Mesenteric fat pad (tissue), 1 donor: Measurements from ENCODE around the gene ERCC4. TPM values are rescaled to one million over a fixed set of nuclear protein-coding genes. Genes with fewer than 3 reads are reported as not detected.
A peak's percentile ranks its signal among the peaks of the same experiment; 100 is the strongest.

Experiments used
- DNase-seq: peaks from one replicate; pipeline ENCODE4 v3.0.0-alpha.2; 2020; ENCODE audit warnings: low spot score
- total RNA-seq: library from RNA; stranded (reverse); fragmentation: NEBNext Ultra II Directional; extraction: Animal tissue kit (Norgen Biotek cat#: 25700); gene quantifications from one replicate; pipeline ENCODE4 v1.2.1, GENCODE V29; 2021
- donor health status: DM: yes; HTN: yes; CAD: no.

ERCC4 gene
- total RNA-seq, 1 donor from 2014 or later, result 12.2 TPM

DNA sequence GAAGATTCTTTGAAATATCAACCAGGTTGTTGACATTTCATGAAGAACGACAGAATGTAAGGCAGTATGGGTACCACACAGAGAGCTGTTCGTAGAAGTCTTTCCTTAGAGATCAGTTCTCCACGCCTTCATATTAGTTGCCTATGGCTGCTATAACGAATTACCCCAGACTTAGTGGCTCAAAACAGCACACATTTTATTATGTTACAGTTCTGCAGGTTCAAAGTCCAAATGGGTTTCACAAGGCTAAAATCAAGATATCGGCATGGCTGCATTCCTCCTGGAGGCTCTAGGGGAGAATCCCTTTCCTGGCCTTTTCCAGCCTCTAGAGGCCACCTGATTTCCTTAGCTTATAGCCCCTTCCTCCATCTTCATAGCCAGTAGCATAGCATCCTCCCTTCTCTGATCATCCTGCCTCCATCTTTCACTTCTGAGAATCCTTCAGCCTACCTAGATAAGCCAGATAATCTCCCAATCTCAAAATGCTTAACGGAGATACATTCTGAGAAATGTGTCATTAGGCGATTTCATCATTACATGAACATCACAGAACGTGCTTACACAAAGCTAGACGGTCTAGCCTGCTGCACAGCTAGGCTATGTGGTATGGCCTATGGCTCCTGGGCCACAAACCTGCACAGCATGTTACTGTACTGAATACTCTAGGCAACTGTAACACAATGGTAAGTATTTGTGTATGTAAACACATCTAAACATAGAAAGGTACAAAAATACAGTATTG is 26.0 kb downstream of the ERCC4 start:
- no peak for DNase-seq

DNA sequence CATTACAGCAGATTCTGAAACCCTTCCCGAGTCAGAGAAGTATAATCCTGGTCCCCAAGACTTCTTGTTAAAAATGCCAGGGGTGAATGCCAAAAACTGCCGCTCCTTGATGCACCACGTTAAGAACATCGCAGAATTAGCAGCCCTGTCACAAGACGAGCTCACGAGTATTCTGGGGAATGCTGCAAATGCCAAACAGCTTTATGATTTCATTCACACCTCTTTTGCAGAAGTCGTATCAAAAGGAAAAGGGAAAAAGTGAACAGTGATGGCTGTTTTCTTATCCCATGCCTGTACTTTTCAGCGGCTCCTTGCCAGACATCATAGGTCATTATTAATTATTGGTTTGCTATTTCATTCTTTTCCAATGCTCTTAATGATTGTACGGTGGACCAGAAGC is 28.1 kb downstream of the ERCC4 start:
- no peak for DNase-seq

DNA sequence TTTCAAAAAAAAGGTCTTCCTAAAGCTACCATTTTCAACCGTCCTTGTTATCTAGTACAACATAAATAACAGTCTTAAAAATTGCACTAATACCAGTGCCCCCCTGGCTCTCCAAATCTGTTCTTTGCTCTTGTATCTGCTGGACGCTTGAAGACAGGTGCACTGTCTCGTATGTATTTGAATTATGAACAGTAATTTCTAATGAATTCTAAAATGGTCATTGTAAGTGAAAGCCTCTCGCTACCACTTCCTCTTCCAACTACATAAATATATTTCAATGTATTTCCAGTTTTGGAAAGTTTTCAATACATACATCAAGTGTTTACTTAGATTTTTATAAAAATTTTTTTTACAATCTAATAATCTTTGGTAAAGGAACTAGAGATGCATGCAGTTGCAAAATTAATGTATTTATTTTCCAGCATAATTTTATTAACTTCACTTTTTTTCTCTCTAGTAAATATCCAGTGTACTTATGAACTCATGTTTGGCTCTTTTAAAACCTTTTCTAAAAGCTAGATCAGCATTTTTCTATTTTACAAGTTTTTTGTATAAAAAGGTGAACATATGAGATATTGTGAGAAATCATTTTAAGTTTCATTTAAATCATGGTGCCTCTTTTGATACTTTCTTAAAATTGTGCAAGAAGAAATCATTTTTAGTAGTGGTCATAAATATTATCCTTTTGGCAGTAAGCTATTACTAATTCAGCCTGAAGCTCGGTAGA is 31.0 kb downstream of the ERCC4 start:
- no peak for DNase-seq

DNA sequence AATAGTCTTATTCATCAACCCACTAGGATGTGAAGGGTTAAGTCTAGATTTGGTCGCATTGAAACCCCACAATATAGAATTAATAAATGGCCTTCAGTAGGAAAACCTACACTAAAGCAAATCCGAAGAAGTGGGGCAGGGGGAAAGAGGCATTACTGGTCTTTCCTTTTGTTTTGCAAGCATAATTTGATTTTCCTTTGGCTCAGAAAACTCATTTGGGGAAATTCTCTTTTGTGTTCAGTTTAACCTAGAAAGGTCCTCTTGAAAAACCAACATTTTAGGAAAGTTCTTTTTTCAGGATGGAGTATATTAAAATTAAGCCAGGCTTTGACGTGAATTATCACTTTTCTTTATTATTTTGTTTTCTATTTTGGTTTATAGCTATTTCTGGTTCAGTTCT is 31.7 kb downstream of the ERCC4 start:
- no peak for DNase-seq

DNA sequence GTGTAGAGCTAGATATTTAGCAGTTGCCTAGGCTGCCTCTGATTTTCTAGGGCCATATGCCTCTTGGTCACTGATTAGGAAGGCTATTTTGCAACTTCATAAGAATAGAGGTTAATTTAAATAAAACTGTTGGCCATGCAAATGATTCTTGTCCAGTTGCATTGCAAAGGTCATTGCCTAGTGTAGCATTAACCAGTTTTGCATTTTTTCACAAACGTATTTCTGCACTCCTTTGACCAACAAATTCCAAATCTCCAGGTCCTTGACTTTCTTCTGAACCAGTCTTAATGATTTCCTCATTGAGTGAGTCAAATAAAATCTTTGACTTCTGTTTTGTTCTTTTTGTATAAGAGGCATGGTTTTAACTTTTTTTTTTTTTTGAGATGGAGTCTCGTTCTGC is 33.5 kb downstream of the ERCC4 start:
- no peak for DNase-seq

DNA sequence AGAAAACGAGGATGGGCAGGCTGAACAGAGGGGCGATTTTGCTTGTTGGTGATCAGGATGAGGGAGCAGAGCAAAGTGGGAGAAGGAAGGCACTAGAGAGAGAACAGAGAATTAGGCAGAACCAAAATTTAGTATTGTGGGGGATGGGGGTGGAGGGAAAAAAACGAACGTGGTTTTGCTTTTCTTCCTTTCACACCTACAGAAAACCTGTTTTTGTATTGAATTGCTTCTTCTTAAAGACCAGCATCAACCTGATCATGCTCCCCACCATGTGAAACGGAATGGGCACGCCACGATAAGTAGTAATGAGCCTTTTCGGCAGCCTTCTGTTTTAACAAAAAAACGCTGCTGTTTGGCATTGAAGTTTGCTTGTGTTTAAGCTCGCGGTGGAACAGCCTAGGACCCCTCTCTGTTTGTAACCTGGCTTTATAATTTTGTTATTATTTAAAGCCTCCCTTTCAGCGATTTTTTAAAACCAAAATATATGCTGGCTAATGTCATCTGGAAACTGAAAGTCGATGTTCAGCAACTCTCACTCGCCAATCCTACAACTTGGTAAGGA is 36.8 kb downstream of the ERCC4 start:
- no peak for DNase-seq

DNA sequence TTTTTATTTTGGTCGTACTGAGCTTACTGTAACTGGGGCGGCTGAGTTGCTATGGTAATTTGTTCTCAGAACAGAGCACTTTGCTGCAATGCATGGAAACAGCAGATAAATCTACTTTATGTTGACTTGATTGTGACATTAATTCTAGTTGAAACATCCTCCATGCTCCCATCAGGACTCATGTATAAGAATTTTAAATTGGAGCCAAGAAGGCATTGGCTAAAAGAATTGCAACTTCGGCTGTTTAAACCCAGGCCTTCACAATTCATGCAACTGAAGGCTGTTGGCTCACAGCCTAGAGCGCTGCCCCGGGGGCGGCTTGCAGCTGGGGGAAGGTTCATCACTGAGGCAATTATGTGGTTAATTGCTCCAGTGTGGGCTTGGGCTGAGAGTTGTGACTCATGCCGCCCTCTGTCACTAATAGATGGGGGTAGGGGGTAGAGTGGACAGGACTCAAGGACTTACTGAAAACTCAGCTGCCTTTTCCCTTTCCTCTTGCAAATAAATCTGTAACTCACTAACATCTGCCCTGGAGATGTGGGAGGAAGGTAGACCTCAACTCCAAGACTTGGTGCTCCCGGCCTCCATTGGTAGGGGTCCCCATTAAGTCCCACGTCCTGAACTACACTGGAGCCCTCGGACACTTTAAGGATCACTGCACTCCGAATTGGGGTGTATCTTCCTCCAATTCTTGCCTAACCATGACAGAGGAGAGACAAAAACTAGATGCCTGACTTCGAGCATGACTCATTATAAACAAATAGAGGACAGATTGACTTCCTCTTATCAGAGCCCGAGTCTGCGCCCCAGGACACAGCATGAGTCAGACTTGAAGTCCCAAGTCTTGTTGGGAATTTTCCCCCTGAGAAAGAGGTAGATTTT is 37.5 kb downstream of the ERCC4 start:
- no peak for DNase-seq

DNA sequence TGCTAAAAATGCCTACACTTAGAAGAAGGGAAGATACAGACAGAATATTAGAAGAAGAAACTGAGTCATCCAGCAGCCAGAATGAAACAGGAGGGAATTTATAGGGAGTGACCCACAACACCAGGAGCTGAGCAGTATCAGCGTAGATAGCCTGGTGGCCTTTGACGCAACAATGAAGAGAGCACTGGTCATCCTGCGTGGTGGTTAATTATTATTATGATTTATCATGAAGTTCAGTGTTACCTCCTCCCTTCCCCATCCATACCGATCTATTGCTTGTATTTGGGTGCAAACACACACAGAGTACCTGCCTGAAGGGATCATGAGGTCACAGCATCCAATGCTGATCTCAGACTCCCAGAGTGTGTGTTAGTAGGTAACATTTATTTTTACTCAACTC is 38.5 kb downstream of the ERCC4 start:
- no peak for DNase-seq

DNA sequence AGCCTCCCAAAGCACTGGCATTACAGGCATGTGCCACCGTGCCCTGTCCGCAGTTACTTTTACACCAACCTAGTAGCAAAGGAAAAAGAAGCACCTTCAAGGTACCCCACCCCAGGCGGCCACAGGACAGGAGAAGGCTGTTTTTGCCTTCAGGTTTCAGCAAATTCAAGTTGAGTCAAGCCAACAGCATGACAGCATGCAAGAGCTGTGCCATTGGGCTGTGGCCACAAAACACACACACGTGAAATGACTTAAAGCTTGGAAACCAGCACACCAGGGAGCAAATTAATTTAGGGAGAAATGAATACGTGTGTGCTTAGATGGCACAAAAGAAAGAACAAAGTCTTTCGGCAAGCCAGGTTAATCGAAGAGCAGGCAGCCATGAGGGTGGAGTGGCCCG is 39.7 kb downstream of the ERCC4 start:
- DNase-seq, result no peak

DNA sequence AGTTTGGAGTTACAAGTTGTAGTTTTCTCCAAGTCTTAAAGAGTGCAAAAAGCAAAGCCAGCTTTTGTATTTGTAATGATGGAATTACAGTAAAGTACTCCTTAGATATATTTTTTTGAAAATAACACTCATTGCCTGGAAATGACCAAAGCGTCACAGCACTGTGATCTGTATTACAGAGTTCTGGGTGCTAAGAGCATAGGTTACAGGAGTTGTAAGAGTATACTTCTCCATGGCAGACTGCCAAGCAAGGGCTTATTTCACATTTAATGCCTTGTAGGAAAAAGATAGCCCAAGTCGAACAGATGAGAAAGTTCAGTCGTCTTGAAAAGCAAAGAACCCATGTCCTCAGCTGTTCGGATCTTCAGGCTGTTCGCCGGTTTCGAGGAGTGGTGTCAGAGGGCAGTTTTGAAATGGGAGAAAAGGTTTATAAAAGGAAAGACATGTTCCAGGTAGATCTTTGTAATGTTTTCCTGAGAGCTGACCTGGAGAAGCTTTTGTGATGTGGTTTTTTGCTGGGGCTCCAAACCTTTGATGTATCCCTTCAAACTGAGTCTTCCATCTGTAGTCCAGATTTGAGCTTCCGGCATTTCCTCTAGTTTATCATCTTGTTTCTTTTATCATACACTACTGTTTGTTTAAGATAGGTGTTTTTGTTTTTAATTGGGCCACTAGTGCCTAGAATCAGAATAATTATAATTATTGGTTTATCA is 41.3 kb downstream of the ERCC4 start:
- DNase-seq, result no peak

DNA sequence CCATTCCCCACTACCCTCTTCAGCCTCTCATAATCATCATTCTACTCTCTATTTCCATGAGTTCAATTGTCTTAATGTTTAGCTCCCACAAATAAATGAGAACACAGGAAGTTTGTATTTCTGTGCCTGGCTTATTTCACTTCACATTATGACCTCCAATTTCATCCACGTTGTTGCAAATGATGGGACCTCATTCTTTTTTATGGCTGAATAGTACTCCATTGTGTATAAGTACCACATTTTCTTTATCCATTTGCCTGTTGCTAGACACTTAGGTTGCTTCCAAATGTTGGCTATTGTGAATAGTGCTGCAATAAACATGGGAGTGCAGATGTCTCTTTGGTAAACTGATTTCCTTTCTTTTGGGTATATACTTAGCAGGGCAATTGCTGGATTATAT is 42.3 kb downstream of the ERCC4 start:
- no peak for DNase-seq

DNA sequence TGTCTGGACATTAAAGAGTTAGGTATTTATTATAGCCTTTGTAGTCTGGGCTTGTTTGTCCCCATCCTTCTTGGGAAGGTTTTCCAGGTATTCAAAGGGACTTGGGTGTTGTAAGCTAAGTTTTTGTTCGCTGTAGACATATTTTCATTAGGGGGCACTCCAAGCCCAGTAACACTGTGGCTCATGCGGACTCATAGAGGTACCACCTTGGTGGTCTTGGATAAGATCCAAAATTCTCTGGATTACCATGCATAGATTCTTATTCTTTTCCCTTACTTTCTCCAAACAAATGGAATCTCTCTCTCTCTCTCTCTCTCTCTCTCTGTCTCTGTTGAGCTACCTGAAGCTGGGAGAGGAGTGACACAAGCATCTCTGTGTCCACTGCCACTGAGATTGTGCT is 48.9 kb downstream of the ERCC4 start:
- DNase-seq, result no peak

DNA sequence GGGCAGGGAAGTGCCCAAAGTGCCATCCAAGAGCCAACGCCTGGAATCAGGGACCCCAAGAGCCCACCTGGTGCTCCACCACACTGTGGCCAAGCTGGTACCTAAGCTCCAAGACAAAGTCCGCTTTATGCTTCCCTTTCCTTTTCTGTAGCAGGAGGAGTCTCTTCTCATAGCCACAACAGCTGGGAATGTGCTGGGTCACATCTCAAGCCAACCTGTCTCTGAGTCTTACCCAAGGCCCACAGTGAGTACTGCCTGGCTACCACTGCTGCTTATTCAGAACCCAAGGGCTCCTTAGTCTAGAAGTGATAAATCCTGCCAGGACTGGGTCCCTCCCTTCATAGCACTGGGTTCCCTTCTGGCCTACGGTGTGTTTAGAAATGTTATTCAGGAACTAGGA is 49.8 kb downstream of the ERCC4 start:
- no peak for DNase-seq

DNA sequence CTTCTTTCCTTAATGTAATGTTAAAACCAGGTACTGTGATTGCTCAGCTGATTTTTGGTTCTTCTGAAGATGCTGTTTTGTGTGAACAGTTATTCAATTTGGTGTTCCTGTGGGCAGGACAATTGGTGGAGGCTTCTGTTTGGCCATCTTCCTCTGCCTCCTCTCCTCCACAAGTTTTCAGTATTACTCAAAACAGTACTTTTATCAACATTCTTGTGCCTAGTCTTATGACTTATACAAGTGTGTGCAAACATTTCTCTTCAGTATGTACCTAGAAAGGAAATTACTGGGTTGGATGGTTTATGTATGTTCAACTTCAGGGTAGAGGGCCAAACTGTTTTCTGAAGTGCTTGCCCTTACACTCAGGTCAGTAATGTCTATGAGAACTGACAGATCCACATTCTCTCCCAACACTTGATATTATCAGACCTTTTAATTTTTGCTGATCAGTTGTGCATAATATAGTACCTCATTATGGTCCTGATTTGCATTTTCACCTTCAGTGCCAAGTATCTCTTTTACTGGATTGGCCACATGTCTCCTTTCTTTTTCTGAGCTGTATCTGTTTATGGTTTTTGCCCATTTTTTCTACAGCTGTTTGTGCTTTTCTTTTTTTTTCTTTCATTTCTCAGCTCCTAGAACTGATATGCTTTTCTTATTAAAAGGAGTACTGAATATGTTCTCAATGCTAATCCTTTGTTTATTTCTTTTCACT is 50.9 kb downstream of the ERCC4 start:
- no peak for DNase-seq

DNA sequence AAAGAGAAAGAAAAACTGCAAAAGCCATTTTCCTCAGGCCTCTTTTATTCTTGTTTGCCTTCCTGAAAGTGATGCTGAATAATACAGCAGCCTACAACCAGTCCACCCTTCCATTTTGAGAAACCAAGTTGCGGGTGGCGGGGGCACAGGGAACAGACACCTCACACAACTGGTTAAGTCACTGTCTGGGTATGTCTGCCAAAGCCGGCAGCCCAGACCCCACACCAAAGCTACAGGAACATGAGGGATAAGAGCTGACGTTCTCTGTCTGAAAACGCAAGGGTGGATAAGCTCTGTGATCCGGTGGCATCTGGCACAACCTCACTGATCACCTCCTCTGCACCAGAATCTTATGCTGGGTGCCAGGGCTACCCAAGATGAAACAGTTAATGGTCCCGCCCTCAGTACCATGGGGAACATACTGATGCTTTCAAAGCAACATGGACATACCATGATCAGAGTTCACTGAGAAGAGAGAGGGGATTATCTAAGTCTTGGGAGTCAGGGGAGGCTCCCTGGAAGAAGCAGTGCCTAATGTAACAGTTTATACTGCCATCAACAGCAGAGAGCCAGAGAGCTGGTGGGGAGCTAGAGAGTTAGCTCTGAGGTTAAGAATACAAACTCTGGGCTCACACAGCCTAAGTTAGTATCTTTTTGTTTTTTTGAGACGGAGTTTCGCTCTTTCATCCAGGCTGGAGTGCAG is 53.5 kb downstream of the ERCC4 start:
- no peak for DNase-seq

DNA sequence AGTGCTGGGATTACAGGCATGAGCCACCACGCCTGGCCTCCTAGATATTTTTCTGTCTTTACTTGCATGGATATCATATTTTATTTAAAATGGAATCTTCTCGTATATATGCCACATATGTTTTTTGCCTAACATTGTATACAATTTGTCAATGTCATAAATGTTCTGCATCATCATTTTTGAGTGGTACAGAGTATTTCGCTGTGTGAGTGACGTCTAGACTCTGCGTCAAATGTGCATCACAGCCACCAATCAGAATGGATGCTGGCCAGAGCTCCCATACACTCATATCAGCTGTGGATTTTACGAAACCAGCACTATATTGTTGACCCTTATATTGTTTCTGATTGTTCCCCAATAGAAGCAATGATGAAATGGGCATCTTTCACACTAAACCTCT is 57.2 kb downstream of the ERCC4 start:
- no peak for DNase-seq

DNA sequence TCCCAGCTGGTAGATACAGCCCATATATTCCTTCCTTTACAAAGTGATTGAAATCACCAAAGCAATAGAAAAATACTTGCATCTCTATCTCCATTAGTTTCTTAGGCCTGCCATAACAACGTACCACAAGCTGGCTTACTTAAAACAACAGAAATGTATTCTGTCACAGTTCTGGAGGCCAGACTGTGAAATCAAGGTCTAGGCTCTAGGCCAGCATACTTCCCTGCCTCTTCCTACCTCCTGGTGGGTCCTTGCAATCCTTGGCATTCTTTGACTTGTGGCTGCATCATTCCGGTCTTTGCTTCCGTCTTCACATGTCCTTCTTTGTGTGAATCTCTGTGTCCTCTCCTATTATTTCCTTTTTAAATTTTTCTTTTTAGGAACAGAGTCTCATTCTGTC is 62.5 kb downstream of the ERCC4 start:
- DNase-seq, result no peak

DNA sequence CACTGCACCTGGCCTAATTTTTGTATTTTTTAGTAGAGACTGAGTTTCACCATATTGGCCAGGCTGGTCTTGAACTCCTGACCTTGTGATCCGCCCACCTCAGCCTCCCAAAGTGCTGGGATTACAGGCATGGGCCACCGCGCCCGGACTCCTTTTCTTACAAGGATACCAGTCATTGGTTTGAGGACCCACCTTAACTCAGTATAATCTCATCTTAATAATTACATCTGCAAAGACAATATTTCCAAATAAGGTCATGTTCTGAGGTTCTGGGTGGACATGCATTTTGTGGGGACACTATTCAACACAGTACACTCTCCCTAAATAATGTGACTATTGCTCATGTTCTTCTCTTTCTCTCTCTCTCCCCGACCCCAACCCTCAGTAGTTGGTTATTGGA is 63.7 kb downstream of the ERCC4 start:
- peak; percentile 43 for DNase-seq

DNA sequence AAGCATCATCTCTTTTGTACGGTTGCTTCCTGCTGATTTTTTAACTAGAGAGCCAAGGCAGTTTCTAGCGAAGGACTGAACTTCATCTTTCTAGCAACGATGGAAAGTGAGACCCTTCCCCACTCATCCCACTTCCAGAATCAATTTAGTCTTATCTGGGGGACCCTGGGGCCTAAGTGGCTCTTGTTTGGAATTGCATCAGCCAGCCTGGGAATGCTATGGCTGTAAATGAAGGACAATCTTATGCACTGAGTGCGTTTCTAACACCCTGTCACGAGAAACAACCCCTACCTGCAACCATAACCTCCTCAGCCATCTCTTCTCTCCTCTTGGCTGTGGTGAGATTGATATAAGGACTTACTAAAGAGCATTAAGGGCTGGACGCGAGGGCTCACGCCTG is 64.8 kb downstream of the ERCC4 start:
- no peak for DNase-seq

DNA sequence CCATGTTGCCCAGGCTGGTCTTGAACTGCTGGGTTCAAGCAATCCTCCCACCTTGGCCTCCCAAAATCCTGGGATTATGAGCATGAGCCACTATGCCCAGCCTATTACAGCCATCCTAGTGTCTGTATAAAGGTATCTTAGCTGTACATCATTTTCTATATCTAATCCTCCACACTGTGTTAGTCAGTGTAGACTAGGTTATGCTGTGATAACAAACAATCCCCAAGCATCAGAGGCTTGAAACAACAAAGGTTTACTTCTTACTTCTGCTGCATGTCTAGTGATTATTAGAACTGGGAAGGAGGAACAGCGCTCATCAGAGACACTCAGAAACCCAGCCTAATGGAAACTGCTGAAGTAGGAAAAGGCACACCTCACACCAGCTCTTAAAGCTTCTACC is 68.1 kb downstream of the ERCC4 start:
- no peak for DNase-seq
